Hepatocyte (in vitro differentiated cells): ENCODE data around the gene HRH2.

Source experiments
- CTCF ChIP-seq: fragments of 200-600 bp; sonication (generic); IDR thresholded peaks from 2 replicates; pipeline ENCODE4 v1.5.1; 2016; ENCODE audit warnings: antibody characterized with exemption, mild to moderate bottlenecking; ENCODE audit not compliant: poor library complexity
- EZH2 ChIP-seq: fragments of 200-600 bp; sonication (generic); IDR thresholded peaks from 2 replicates; pipeline ENCODE4 v1.6.1; 2016; ENCODE audit warnings: antibody characterized with exemption, mild to moderate bottlenecking, borderline replicate concordance
- EZH2phosphoT487 ChIP-seq: fragments of 200-600 bp; sonication (generic); IDR thresholded peaks from one replicate; pipeline ENCODE4 v1.6.1; 2018; ENCODE audit warnings: antibody characterized with exemption, mild to moderate bottlenecking, low read depth, moderate library complexity; ENCODE audit not compliant: unreplicated experiment, severe bottlenecking

GRCh38 chr5:175706499-175706898 is 48.6 kb downstream of the HRH2 start:
- TF ChIP-seq CTCF: no peak
- no peak for TF ChIP-seq EZH2phosphoT487
- no peak for TF ChIP-seq EZH2
